AG04450 (cell line): Measurements from ENCODE around the gene SCRN2. TPM values are rescaled to one million over a fixed set of nuclear protein-coding genes. Genes with fewer than 3 reads are reported as not detected.

Experiments
- CTCF ChIA-PET: fragments of 300-600, 350-600 bp; formaldehyde crosslinking; extraction: SDS; loops from one replicate; lab custom pipeline; 2022; ENCODE audit warnings: antibody characterized with exemption, inconsistent platforms; lab: Charles Lee
- POLR2A ChIA-PET: fragments of 350-600 bp; formaldehyde crosslinking; extraction: SDS; loops from one replicate; lab custom pipeline; 2021; ENCODE audit warnings: antibody characterized with exemption, inconsistent platforms; lab: Yijun Ruan, JAX
- DNase-seq: peaks from one replicate; pipeline ENCODE4 v3.0.0-alpha.2; 2011; ENCODE audit warnings: low read depth, low spot score
- H3K27ac ChIP-seq: one replicate; pipeline ENCODE4 v1.5.1; 2012; ENCODE audit warnings: low read depth, low read length, control low read depth
- H3K27me3 ChIP-seq: one replicate; pipeline ENCODE4 v1.6.0; 2012; ENCODE audit warnings: low read length; ENCODE audit not compliant: control insufficient read depth, insufficient read depth
- H3K4me3 ChIP-seq: 2 replicates; pipeline ENCODE4 v1.5.1; 2011; ENCODE audit warnings: mild to moderate bottlenecking, low read depth, low read length, control low read depth
- H3K9me3 ChIP-seq: 2 replicates; pipeline ENCODE4 v1.5.1; 2012; ENCODE audit warnings: low read length; ENCODE audit not compliant: control insufficient read depth, insufficient read depth
- CTCF ChIP-seq: IDR thresholded peaks from 2 replicates; pipeline ENCODE4 v1.5.1; 2011; ENCODE audit warnings: low read depth, low read length, control low read depth, inconsistent platforms
- polyA plus RNA-seq: library from polyadenylated mRNA; depleted of rRNA; stranded (reverse); fragments of >200 nt; gene quantifications from 2 replicates; pipeline ENCODE4 v1.2.3, GENCODE V29; 2011

Gene SCRN2
- polyA plus RNA-seq, 1 experiment, result 13.3 TPM

- no peak overlapping the region for H3K4me3 ChIP-seq
- no peak for DNase-seq
- H3K27me3 ChIP-seq, result peaks cover 19% of the 10 kb centered on the region
- ChIA-PET POLR2A (no interaction called here), CTCF (no interaction called here)
- H3K27ac ChIP-seq, result no peak overlapping the region
- H3K9me3 ChIP-seq, result no peaks in the 10 kb centered on the region; the same call in 1 of the 2 replicates
- TF ChIP-seq CTCF, result no peak
Observed at GRCh38 chr17:47807421-47807820, 33.7 kb downstream of the SCRN2 start.

GRCh38 chr17:47806913-47807255, 34.2 kb downstream of the SCRN2 start:
- CTCF ChIA-PET, result no interaction called here
- POLR2A ChIA-PET, result no interaction called here
- Histone ChIP-seq H3K27ac (no peak overlapping the region), H3K27me3 (peaks cover 19% of the 10 kb centered on the region), H3K4me3 (no peak overlapping the region), H3K9me3 (no peaks in the 10 kb centered on the region; the same call in 1 of the 2 replicates)
- DNase-seq, result no peak
- TF ChIP-seq CTCF, result no peak

GRCh38 chr17:47806026-47806912, 34.8 kb downstream of the SCRN2 start:
- no peaks in the 10 kb centered on the region; the same call in 1 of the 2 replicates for H3K9me3 ChIP-seq
- DNase-seq, result no peak
- H3K27ac ChIP-seq, result no peak overlapping the region
- H3K27me3 ChIP-seq, result peaks cover 23% of the 10 kb centered on the region
- CTCF ChIA-PET, result no interaction called here
- POLR2A ChIA-PET, result no interaction called here
- no peak for TF ChIP-seq CTCF
- H3K4me3 ChIP-seq, result no peak overlapping the region

GRCh38 chr17:47804461-47804860, 36.6 kb downstream of the SCRN2 start:
- no peak for TF ChIP-seq CTCF
- no peak for DNase-seq
- H3K9me3 ChIP-seq, result no peaks in the 10 kb centered on the region; the same call in 1 of the 2 replicates
- H3K27me3 ChIP-seq, result peaks cover 30% of the 10 kb centered on the region
- H3K4me3 ChIP-seq, result no peak overlapping the region
- no peak overlapping the region for H3K27ac ChIP-seq
- ChIA-PET CTCF (no interaction called here), POLR2A (no interaction called here)

- Histone ChIP-seq H3K27ac (no peak overlapping the region), H3K9me3 (no peaks in the 10 kb centered on the region; the same call in 1 of the 2 replicates), H3K4me3 (no peak overlapping the region), H3K27me3 (peaks cover 30% of the 10 kb centered on the region)
- DNase-seq, result no peak
- ChIA-PET POLR2A (interaction anchor here (0.6 kb wide), 1 partner anchor 389 kb away, joined by 3 read pairs; no protein-coding TSS in a partner anchor), CTCF (no interaction called here)
- TF ChIP-seq CTCF, result no peak
Observed at GRCh38 chr17:47803751-47804150, 37.3 kb downstream of the SCRN2 start.
